ENCODE measurements around the gene ADAMTSL1.

Gene ADAMTSL1

GRCh38 chr9:18566121-18566520, 92.2 kb downstream of the ADAMTSL1 start:
- no peak for DNase-seq

GRCh38 chr9:18568973-18569372, 95.0 kb downstream of the ADAMTSL1 start:
- DNase-seq = no peak

- DNase-seq = no peak
Observed at GRCh38 chr9:18569941-18570630, 96.1 kb downstream of the ADAMTSL1 start.

GRCh38 chr9:18573021-18573556, 99.1 kb downstream of the ADAMTSL1 start:
- DNase-seq = no peak

GRCh38 chr9:18575686-18576085, 101.7 kb downstream of the ADAMTSL1 start:
- DNase-seq = no peak

GRCh38 chr9:18579536-18579935, 105.6 kb downstream of the ADAMTSL1 start:
- DNase-seq = no peak

GRCh38 chr9:18580151-18580550, 106.2 kb downstream of the ADAMTSL1 start:
- no peak for DNase-seq

- no peak for DNase-seq
Observed at GRCh38 chr9:18585996-18586395, 112.0 kb downstream of the ADAMTSL1 start.

- DNase-seq = no peak
Observed at GRCh38 chr9:18588002-18588401, 114.0 kb downstream of the ADAMTSL1 start.

- no peak for DNase-seq
Observed at GRCh38 chr9:18591261-18591660, 117.3 kb downstream of the ADAMTSL1 start.

- no peak for DNase-seq
Observed at GRCh38 chr9:18594837-18595236, 120.9 kb downstream of the ADAMTSL1 start.

- DNase-seq = peak; percentile 12 to 20
Observed at GRCh38 chr9:18595597-18595996, 121.6 kb downstream of the ADAMTSL1 start.

GRCh38 chr9:18596920-18597319, 123.0 kb downstream of the ADAMTSL1 start:
- DNase-seq = no peak

GRCh38 chr9:18598969-18599368, 125.0 kb downstream of the ADAMTSL1 start:
- DNase-seq = no peak

- no peak for DNase-seq
Observed at GRCh38 chr9:18601026-18601425, 127.1 kb downstream of the ADAMTSL1 start.

GRCh38 chr9:18601956-18602355, 128.0 kb downstream of the ADAMTSL1 start:
- no peak for DNase-seq

- DNase-seq = no peak
Observed at GRCh38 chr9:18604767-18605730, 131.1 kb downstream of the ADAMTSL1 start.

GRCh38 chr9:18605766-18606180, 131.8 kb downstream of the ADAMTSL1 start:
- DNase-seq = no peak

GRCh38 chr9:18606281-18606680, 132.3 kb downstream of the ADAMTSL1 start:
- DNase-seq = no peak

GRCh38 chr9:18606846-18607245, 132.9 kb downstream of the ADAMTSL1 start:
- DNase-seq = no peak

- DNase-seq = no peak
Observed at GRCh38 chr9:18608371-18608770, 134.4 kb downstream of the ADAMTSL1 start.

- peak in 1 of 2 donors; percentile 86 for DNase-seq
Observed at GRCh38 chr9:18610956-18611355, 137.0 kb downstream of the ADAMTSL1 start.

GRCh38 chr9:18611971-18612370, 138.0 kb downstream of the ADAMTSL1 start:
- no peak for DNase-seq

- DNase-seq = no peak
Observed at GRCh38 chr9:18614116-18614515, 140.2 kb downstream of the ADAMTSL1 start.

Measured in hippocampal formation (tissue), 2 donors.